ENCODE data around the gene CETP.

Gene CETP

DNA sequence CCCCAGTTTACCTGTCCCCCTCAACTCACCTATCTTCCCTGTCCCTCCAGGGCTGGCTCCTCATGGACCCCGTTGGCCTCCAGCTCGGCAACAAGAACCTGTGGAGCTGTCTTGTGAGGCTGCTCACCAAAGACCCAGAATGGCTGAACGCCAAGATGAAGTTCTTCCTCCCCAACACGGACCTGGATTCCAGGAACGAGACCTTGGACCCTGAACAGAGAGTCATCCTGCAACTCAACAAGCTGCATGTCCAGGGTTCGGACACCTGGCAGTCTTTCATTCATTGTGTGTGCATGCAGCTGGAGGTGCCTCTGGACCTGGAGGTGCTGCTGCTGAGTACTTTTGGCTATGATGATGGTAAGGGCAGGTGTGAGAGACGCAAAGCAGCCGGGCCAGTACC is 58.9 kb downstream of the CETP start:
- DNase-seq (ENCODE audit: low read depth in 3 of 3): no peak

DNA sequence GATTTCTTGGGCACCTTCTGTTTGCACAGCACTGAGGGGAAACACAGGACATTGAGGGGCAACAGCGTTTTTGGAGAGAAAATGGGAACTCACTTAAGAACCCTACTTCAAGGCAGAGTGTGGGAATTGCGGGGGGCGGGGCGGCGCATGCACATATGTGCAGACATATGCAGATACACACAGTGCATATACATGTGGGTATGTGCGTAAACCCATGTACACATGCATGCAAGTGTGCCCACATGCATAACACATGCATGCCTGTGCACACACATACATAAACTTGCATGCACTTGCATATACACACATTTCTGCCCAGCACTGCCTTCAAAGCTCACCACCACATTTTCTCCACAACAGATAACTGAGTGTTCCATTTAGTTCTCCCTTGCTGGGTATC is 60.0 kb downstream of the CETP start:
- DNase-seq (ENCODE audit: low read depth in 3 of 3): no peak

DNA sequence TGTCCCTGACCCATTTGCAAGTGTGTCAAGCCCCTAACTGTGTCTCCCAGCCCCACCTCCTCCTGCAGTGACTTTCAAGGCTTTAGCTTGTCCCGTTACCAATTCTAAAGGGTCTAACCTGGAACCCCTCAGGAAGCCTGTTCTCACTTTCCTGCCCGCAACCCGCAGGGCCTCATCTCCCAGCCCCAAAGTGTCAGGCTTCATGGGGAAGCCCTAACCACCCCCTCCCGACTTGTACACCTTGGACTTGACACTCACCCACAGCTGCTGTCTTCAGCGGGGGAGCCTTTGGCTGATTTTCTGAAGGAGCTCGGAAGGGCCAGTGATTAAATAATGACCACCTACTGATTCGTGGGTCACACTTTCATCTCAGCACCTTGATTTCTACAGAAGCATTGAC is 60.7 kb downstream of the CETP start:
- no peak for DNase-seq (ENCODE audit: low read depth in 3 of 3)

DNA sequence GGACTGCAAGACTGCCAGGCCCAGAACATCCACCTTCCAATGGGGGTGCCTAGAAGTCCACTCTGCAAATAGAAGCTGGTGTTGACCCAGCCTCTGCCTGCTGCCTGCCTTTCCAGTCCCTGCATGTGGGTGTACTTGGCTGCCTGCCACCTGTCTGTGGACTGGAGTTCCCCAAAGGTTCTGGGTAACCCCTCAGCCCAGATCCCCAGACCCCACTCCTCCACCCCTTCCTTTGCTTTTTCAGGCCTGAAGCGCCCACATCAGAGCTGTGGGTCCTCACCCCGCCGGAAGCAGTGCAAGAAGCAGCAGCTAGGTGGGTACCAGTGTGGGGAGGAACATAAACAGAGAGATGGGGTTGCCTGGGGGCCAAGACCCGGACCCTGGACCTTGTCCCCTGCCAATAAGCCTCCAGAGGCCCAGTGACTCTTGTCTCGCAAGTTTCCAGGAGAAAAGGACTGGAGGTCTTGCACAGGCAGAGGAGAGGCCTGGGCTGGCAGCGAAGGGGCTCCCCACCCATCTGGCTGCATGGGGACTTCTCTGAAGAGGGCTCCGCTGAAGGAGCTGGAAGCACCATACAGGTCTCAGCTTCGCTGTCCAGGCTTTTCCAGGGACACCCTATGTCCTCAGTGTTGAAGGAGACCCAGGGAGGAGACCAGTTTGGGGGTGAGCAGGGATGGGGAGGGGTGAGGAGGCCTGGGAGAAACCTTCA is 61.9 kb downstream of the CETP start:
- peak in 2 of 3 experiments; percentile 49 to 76 for DNase-seq (ENCODE audit: low read depth in 3 of 3)

DNA sequence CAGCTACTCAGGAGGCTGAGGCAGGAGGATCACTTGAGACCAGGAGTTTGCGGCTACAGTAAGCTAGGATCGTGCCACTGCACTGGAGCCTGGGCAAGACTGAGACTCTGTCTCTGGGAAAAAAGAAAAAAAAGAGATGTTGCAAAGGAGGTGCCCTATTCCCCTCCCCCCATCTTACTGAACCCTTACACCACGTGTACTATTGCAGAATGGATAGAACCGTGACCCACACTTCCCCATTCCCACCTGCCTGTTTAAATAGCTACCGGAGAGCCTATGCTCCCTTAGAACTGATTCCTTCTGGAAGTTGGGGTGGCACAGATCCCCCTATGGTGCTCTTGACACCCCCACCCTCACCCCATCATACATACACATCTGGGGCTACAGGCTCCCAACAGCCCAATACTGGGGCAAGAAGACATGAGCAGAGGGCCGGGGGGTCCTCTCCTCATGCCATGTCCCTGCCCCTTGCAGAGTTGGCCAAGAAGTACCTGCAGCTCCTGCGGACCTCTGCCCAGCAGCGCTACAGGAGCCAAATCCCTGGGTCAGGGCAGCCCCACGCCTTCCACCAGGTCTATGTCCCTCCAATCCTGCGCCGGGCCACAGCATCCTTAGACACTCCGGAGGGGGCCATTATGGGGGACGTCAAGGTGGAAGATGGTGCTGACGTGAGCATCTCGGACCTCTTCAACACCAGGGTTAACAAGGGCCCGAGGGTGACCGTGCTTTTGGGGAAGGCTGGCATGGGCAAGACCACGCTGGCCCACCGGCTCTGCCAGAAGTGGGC is 63.3 kb downstream of the CETP start:
- no peak for DNase-seq (ENCODE audit: low read depth in 3 of 3)

DNA sequence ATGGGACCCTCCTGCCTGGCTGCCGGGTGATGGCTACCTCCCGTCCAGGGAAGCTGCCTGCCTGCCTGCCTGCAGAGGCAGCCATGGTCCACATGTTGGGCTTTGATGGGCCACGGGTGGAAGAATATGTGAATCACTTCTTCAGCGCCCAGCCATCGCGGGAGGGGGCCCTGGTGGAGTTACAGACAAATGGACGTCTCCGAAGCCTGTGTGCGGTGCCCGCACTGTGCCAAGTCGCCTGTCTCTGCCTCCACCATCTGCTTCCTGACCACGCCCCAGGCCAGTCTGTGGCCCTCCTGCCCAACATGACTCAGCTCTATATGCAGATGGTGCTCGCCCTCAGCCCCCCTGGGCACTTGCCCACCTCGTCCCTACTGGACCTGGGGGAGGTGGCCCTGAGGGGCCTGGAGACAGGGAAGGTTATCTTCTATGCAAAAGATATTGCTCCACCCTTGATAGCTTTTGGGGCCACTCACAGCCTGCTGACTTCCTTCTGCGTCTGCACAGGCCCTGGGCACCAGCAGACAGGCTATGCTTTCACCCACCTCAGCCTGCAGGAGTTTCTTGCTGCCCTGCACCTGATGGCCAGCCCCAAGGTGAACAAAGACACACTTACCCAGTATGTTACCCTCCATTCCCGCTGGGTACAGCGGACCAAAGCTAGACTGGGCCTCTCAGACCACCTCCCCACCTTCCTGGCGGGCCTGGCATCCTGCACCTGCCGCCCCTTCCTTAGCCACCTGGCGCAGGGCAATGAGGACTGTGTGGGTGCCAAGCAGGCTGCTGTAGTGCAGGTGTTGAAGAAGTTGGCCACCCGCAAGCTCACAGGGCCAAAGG is 64.4 kb downstream of the CETP start:
- DNase-seq (ENCODE audit: low read depth in 3 of 3): no peak

DNA sequence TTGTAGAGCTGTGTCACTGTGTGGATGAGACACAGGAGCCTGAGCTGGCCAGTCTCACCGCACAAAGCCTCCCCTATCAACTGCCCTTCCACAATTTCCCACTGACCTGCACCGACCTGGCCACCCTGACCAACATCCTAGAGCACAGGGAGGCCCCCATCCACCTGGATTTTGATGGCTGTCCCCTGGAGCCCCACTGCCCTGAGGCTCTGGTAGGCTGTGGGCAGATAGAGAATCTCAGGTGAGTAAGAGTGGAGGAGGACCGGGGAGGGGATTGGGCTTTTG is 65.0 kb downstream of the CETP start:
- DNase-seq (ENCODE audit: low read depth in 3 of 3): no peak

DNA sequence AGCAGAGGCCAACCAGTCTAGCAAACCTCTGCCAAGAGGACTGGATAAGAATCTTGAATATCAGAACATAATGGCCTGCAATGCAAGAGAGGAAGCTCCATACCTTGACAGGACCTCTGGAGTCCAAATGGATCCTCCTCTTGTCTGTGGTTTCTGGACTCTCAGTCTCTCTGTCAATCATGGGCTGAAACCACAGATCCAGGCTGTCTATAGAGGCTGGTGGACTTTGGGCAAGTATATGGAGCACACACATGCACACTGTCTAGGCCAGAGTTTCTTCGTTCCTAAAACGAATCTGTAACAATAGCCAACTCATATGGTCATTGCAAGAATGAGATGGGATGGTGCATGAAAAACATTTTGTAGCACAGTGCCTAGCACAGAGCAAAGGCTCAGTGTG is 65.3 kb downstream of the CETP start:
- no peak for DNase-seq (ENCODE audit: low read depth in 3 of 3)

DNA sequence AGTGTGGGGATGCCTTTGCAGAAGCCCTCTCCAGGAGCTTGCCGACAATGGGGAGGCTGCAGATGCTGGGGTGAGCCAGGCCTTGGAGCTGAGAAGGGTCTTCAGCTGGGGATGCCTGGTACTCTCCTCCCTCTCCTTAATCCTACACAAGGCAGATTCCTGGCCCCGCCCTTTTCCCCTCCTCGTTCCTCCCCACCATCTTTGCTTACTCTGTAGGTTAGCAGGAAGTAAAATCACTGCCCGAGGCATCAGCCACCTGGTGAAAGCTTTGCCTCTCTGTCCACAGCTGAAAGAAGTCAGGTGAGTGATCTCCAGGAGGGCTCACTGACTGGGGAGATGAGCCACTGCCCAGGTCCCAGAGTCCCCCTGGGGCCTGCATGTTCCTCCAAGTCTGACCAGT is 66.3 kb downstream of the CETP start:
- DNase-seq (ENCODE audit: low read depth in 3 of 3): no peak

DNA sequence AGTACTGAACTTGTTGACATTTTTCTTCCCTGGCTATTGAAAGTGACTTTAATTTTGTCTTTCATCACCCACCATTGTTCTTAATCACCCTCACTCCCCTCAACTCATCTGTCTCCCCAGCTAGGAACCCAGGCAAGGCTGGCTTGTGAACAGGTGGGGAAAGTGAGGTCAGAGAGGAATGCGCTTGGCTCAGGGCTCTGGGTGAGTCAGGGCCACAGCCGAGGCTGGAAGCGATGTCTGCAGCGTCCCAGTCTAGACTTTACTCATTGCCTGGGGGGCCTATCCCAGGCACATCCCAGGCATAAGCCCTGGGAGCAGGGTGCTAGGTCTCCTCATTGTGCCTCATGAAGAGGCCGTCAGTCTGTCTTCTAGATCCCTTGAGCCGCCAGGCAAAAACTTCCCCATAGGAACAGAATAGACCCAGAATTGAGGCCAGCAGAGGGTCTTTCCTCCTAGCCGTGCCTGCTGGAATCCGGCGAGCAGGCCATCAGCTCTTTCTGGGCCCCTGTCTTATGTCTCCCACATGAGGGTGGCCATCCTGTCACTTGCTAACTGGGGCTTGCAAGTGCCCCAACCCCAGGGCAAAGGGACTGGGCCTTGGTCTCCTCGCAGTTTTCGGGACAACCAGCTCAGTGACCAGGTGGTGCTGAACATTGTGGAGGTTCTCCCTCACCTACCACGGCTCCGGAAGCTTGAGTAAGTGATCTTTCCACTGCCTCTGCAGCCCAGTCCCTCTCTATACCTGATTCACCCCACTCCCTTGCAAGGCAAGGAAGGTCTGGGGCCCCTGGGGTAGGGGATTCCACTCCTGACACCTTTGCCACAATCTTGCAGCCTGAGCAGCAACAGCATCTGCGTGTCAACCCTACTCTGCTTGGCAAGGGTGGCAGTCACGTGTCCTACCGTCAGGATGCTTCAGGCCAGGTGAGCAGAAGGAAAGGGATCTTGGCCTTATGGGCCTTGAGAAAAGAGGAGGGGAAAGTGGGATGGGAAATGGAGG is 67.7 kb downstream of the CETP start:
- DNase-seq (ENCODE audit: low read depth in 3 of 3): no peak

DNA sequence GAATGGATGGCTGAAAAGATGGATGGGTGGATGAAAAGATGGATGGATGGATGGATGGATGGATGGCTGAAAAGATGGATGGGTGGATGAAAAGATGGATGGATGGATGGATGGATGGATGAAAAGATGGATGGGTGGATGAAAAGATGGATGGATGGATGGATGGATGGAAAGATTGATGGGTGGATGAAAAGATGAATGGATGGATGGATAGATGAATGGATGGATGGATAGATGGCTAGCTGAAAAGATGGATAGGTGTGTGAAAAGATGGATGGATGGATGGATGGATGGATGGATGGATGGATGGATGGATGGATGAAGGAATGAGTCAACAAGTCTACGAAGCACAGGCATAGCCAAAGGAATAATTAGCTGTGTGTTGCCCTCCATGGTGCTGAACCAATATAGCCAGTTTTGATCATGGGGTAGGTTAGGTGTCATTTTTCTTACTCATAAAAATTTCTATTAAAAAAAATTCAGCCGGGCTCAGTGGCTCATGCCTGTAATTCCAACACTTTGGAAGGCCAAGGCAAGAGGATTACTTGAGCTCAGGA is 68.7 kb downstream of the CETP start:
- DNase-seq (ENCODE audit: low read depth in 3 of 3): no peak

DNA sequence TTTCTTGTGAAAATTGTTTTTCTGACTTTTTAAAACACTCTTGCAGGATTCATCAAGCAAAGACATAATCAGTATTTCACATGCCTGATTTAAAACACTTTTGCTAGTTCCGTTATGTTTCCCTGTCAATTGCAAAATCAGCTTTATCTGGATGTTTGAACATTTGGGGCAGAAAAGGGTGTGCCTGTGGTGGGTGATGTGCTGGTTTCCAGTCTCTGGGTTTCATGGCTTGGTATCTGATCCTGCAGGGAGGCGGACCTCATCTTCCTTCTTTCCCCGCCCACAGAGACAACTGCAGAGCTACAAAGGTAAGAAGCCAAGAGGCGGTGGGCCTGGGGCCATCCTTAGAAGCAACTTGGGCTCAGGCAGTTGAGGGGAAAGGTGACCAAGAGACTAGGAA is 69.4 kb downstream of the CETP start:
- no peak for DNase-seq (ENCODE audit: low read depth in 3 of 3)

DNA sequence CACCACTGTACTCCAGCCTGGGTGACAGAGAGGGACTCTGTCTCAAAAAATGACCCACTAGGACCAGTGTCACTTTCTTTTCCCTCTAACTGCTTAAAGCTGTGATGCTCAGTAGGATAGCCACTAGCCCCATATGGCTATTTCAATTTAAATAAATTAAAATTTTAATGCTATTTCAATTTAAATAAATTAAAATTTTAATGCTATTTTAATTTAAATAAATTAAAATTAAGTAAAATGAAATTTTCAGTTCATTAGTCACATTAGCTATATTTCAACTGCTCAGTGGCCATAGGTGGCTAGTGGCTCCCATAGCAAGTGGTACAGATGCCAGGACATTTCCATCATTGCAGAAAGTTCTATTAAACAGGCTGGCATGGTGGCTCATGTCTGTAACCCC is 70.6 kb downstream of the CETP start:
- no peak for DNase-seq (ENCODE audit: low read depth in 3 of 3)

DNA sequence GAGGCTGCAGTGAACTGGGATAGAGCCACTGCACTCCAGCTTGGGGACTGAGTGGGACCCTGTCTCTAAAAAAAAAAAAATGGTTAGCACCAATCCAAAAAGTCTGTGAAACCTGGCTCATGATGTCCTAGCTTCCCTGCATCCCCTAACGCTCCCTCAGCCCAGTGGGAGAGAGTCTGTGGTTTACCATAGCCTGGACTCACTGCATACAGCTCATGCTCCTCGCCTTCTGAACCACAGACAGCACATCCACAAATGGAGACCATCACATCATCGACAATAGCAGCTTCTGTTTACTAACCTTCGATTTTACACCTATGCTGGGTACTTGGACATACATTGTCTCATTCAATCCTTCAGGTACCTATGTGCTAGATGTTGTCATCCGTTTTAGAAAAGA is 71.2 kb downstream of the CETP start:
- DNase-seq (ENCODE audit: low read depth in 3 of 3): no peak

All from stimulated activated CD4-positive, alpha-beta T cell treated with anti-CD3 and anti-CD28 coated beads, TNF-alpha, amount 100 ng/mL, for 24 hours (primary cell).